HEK293 (cell line): ENCODE results near the gene VTN.

Experiments
- ATF2 ChIP-seq: fragments of 450-650 bp; formaldehyde crosslinking; IDR thresholded peaks from 2 replicates; pipeline ENCODE4 v1.5.1; 2016; ENCODE audit warnings: missing biosample characterization, missing genetic modification characterization, low read depth
- HIC1 ChIP-seq: fragments of 450-650 bp; formaldehyde crosslinking; IDR thresholded peaks from 2 replicates; pipeline ENCODE4 v1.5.1; 2016; ENCODE audit warnings: missing biosample characterization, missing genetic modification characterization
- INSM2 ChIP-seq: fragments of 450-650 bp; formaldehyde crosslinking; IDR thresholded peaks from 2 replicates; pipeline ENCODE4 v1.5.1; 2016; ENCODE audit warnings: missing biosample characterization, missing genetic modification characterization
- KLF7 ChIP-seq: fragments of 450-650 bp; formaldehyde crosslinking; IDR thresholded peaks from 2 replicates; pipeline ENCODE4 v1.5.1; 2016; ENCODE audit warnings: missing biosample characterization, missing genetic modification characterization, borderline replicate concordance
- KLF8 ChIP-seq: fragments of 450-650 bp; formaldehyde crosslinking; IDR thresholded peaks from 2 replicates; pipeline ENCODE4 v1.5.1; 2016; ENCODE audit warnings: missing biosample characterization, missing genetic modification characterization
- MZF1 ChIP-seq: fragments of 450-650 bp; formaldehyde crosslinking; IDR thresholded peaks from 2 replicates; pipeline ENCODE4 v1.5.1; 2017; ENCODE audit warnings: missing biosample characterization, missing genetic modification characterization, borderline replicate concordance
- SP3 ChIP-seq: fragments of 450-650 bp; formaldehyde crosslinking; IDR thresholded peaks from 2 replicates; pipeline ENCODE4 v1.5.1; 2016; ENCODE audit warnings: missing biosample characterization, missing genetic modification characterization
- WT1 ChIP-seq: fragments of 450-650 bp; formaldehyde crosslinking; IDR thresholded peaks from 2 replicates; pipeline ENCODE4 v1.5.1; 2016; ENCODE audit warnings: missing biosample characterization, missing genetic modification characterization
- ZNF132 ChIP-seq: fragments of 450-650 bp; formaldehyde crosslinking; IDR thresholded peaks from 2 replicates; pipeline ENCODE4 v1.5.1; 2017; ENCODE audit warnings: missing biosample characterization, missing genetic modification characterization, borderline replicate concordance
- ZNF175 ChIP-seq: fragments of 450-650 bp; formaldehyde crosslinking; IDR thresholded peaks from 2 replicates; pipeline ENCODE4 v1.5.1; 2016; ENCODE audit warnings: missing biosample characterization, missing genetic modification characterization
- ZNF19 ChIP-seq: fragments of 450-650 bp; formaldehyde crosslinking; IDR thresholded peaks from 2 replicates; pipeline ENCODE4; 2016; ENCODE audit warnings: missing biosample characterization, missing genetic modification characterization, low read depth
- ZNF292 ChIP-seq: fragments of 450-650 bp; formaldehyde crosslinking; IDR thresholded peaks from 2 replicates; pipeline ENCODE4 v1.5.1; 2016; ENCODE audit warnings: low read depth, missing biosample characterization, missing genetic modification characterization, borderline replicate concordance
- ZNF311 ChIP-seq: fragments of 450-650 bp; formaldehyde crosslinking; IDR thresholded peaks from 2 replicates; pipeline ENCODE4 v1.5.1; 2017; ENCODE audit warnings: missing biosample characterization, missing genetic modification characterization, borderline replicate concordance
- ZNF324 ChIP-seq: fragments of 450-650 bp; formaldehyde crosslinking; IDR thresholded peaks from 2 replicates; pipeline ENCODE4 v1.5.1; 2016; ENCODE audit warnings: missing biosample characterization, missing genetic modification characterization
- ZNF48 ChIP-seq: fragments of 450-650 bp; formaldehyde crosslinking; IDR thresholded peaks from 2 replicates; pipeline ENCODE4 v1.5.1; 2016; ENCODE audit warnings: missing biosample characterization, missing genetic modification characterization
- ZNF529 ChIP-seq: fragments of 450-650 bp; formaldehyde crosslinking; IDR thresholded peaks from 2 replicates; pipeline ENCODE4 v1.5.1; 2017; ENCODE audit warnings: missing genetic modification characterization, missing biosample characterization; ENCODE audit not compliant: insufficient replicate concordance
- ZNF707 ChIP-seq: fragments of 450-650 bp; formaldehyde crosslinking; IDR thresholded peaks from 2 replicates; pipeline ENCODE4 v1.5.1; 2016; ENCODE audit warnings: missing biosample characterization, missing genetic modification characterization
- ZNF792 ChIP-seq: fragments of 450-650 bp; formaldehyde crosslinking; IDR thresholded peaks from 2 replicates; pipeline ENCODE4 v1.5.1; 2016; ENCODE audit warnings: missing biosample characterization, missing genetic modification characterization
- ZSCAN23 ChIP-seq: fragments of 450-650 bp; formaldehyde crosslinking; IDR thresholded peaks from 2 replicates; pipeline ENCODE4 v1.5.1; 2016; ENCODE audit warnings: missing biosample characterization, missing genetic modification characterization
- TF ChIP-seq, protein P1 (sequence below): fragments of 450-650 bp; formaldehyde crosslinking; IDR thresholded peaks from 2 replicates; pipeline ENCODE4 v1.5.1; 2016; ENCODE audit warnings: missing biosample characterization, missing genetic modification characterization
- TF ChIP-seq, protein P2 (sequence below): fragments of 450-650 bp; formaldehyde crosslinking; IDR thresholded peaks from 2 replicates; pipeline ENCODE4 v1.5.1; 2016; ENCODE audit warnings: missing biosample characterization, missing genetic modification characterization
- TF ChIP-seq, protein P3 (sequence below): fragments of 450-650 bp; formaldehyde crosslinking; IDR thresholded peaks from 2 replicates; pipeline ENCODE4 v1.5.1; 2017; ENCODE audit warnings: missing biosample characterization, missing genetic modification characterization
- TF ChIP-seq, protein P4 (sequence below): fragments of 450-650 bp; formaldehyde crosslinking; optimal IDR thresholded peaks from 2 replicates; pipeline ENCODE3; 2016; ENCODE audit warnings: missing biosample characterization, mild to moderate bottlenecking, missing genetic modification characterization

The VTN gene

DNA sequence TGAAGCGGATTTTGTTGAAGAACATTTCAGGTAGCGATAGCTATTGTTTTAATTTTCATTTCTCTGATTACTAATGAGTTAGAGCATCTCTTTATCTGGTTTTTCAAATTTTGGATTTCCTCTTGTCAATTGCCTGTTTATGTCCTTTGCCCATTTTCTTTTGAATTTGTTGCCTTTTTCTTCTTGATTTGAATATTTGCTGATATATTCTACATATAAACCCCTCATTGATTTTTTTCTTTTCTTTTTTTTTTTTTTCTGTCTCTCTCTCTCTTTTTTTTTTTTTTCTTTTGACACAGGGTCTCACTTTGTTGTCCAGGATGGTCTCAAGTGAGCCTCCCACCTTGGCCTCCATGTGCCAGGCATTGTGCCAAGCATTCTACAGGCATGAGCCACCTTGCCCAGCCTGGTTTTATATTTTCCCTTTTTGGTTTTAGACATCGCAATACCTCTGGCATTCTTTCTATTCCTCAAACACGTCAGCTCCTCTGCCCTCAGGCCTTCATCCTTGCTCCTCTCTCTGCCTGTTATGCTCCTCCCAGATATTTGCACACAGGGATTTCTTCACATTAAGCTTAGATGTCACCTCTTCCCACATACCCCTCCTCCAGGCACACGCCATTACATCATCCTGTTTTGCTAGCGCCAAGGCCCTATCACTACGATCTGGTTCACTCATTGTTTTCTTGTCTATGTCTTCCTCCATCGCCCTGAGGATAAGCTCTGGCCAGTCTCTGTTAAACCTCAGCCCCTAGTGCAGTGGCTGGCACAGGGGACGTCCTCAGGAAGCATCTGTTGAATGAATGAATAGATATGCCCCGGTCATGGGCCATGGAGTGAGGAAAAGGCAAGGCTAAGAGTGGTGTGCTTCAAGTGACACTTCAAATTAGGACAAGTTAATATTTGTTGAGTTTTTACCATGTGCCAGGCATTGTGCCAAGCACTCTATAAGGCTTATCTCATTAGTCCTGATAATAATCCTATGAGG lies 10.0 kb upstream of the VTN start (continued):
- TF ChIP-seq SP3 (tag by site-specific recombination) (0 out of 2 replicates have a peak, but pooled peaks have one; percentile 15), HIC1 (tag by site-specific recombination) (no peak), ZSCAN23 (tag by site-specific recombination) (peak; percentile 20; the same call in 1 of the 2 replicates), ZNF792 (tag by site-specific recombination) (no peak), ZNF311 (tag by site-specific recombination) (no peak), MZF1 (no peak), ZNF324 (tag by site-specific recombination) (peak; percentile 46; the same call in 1 of the 2 replicates), ZNF48 (tag by site-specific recombination) (no peak), WT1 (no peak), INSM2 (tag by site-specific recombination) (no peak), ZNF529 (no peak), ZNF707 (no peak), ATF2 (tag by site-specific recombination) (peak; percentile 89), ZNF292 (tag by site-specific recombination) (no peak), KLF8 (tag by site-specific recombination) (0 out of 2 replicates have a peak, but pooled peaks have one; percentile 43), ZNF175 (tag by site-specific recombination) (no peak), ZNF19 (0 out of 2 replicates have a peak, but pooled peaks have one; percentile 5), ZNF132 (tag by site-specific recombination) (no peak), KLF7 (tag by site-specific recombination) (no peak)
- TF ChIP-seq, protein P1, sequence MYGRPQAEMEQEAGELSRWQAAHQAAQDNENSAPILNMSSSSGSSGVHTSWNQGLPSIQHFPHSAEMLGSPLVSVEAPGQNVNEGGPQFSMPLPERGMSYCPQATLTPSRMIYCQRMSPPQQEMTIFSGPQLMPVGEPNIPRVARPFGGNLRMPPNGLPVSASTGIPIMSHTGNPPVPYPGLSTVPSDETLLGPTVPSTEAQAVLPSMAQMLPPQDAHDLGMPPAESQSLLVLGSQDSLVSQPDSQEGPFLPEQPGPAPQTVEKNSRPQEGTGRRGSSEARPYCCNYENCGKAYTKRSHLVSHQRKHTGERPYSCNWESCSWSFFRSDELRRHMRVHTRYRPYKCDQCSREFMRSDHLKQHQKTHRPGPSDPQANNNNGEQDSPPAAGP (tag by site-specific recombination), result no peak
- TF ChIP-seq, protein P2, sequence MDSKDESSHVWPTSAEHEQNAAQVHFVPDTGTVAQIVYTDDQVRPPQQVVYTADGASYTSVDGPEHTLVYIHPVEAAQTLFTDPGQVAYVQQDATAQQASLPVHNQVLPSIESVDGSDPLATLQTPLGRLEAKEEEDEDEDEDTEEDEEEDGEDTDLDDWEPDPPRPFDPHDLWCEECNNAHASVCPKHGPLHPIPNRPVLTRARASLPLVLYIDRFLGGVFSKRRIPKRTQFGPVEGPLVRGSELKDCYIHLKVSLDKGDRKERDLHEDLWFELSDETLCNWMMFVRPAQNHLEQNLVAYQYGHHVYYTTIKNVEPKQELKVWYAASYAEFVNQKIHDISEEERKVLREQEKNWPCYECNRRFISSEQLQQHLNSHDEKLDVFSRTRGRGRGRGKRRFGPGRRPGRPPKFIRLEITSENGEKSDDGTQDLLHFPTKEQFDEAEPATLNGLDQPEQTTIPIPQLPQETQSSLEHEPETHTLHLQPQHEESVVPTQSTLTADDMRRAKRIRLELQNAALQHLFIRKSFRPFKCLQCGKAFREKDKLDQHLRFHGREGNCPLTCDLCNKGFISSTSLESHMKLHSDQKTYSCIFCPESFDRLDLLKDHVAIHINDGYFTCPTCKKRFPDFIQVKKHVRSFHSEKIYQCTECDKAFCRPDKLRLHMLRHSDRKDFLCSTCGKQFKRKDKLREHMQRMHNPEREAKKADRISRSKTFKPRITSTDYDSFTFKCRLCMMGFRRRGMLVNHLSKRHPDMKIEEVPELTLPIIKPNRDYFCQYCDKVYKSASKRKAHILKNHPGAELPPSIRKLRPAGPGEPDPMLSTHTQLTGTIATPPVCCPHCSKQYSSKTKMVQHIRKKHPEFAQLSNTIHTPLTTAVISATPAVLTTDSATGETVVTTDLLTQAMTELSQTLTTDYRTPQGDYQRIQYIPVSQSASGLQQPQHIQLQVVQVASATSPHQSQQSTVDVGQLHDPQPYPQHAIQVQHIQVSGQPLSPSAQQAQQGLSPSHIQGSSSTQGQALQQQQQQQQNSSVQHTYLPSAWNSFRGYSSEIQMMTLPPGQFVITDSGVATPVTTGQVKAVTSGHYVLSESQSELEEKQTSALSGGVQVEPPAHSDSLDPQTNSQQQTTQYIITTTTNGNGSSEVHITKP (tag by site-specific recombination), result peak; percentile 54
- TF ChIP-seq, protein P3, sequence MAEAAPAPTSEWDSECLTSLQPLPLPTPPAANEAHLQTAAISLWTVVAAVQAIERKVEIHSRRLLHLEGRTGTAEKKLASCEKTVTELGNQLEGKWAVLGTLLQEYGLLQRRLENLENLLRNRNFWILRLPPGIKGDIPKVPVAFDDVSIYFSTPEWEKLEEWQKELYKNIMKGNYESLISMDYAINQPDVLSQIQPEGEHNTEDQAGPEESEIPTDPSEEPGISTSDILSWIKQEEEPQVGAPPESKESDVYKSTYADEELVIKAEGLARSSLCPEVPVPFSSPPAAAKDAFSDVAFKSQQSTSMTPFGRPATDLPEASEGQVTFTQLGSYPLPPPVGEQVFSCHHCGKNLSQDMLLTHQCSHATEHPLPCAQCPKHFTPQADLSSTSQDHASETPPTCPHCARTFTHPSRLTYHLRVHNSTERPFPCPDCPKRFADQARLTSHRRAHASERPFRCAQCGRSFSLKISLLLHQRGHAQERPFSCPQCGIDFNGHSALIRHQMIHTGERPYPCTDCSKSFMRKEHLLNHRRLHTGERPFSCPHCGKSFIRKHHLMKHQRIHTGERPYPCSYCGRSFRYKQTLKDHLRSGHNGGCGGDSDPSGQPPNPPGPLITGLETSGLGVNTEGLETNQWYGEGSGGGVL (tag by site-specific recombination), result no peak
- TF ChIP-seq, protein P4, sequence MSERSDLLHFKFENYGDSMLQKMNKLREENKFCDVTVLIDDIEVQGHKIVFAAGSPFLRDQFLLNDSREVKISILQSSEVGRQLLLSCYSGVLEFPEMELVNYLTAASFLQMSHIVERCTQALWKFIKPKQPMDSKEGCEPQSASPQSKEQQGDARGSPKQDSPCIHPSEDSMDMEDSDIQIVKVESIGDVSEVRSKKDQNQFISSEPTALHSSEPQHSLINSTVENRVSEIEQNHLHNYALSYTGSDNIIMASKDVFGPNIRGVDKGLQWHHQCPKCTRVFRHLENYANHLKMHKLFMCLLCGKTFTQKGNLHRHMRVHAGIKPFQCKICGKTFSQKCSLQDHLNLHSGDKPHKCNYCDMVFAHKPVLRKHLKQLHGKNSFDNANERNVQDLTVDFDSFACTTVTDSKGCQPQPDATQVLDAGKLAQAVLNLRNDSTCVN (tag by site-specific recombination), result no peak
